ENCODE results near the gene RPF1. TPM values are rescaled to one million over a fixed set of nuclear protein-coding genes. Genes with fewer than 3 reads are reported as not detected.

The RPF1 gene
- total and polyA plus RNA-seq, 10 of the 15 experiments (the other 5 are each of a cell fraction or from before 2014, with no cell fraction given), result 37.0 to 97.5 (median 56.2) TPM

GRCh38 chr1:84541679-84542078 lies 62.6 kb downstream of the RPF1 start (continued):
- TF ChIP-seq YBX1 (IDR thresholded peaks at IDR 0.05) (no peak), NFYB (IDR thresholded peaks at IDR 0.05; ENCODE audit: insufficient read depth, low read depth, low read length) (no peak)
- TF ChIP-seq, protein P1, sequence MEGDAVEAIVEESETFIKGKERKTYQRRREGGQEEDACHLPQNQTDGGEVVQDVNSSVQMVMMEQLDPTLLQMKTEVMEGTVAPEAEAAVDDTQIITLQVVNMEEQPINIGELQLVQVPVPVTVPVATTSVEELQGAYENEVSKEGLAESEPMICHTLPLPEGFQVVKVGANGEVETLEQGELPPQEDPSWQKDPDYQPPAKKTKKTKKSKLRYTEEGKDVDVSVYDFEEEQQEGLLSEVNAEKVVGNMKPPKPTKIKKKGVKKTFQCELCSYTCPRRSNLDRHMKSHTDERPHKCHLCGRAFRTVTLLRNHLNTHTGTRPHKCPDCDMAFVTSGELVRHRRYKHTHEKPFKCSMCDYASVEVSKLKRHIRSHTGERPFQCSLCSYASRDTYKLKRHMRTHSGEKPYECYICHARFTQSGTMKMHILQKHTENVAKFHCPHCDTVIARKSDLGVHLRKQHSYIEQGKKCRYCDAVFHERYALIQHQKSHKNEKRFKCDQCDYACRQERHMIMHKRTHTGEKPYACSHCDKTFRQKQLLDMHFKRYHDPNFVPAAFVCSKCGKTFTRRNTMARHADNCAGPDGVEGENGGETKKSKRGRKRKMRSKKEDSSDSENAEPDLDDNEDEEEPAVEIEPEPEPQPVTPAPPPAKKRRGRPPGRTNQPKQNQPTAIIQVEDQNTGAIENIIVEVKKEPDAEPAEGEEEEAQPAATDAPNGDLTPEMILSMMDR (IDR thresholded peaks at IDR 0.05 in 2 of 3, conservative IDR thresholded peaks at IDR 0.05 in 1 of 3; ENCODE audit: control insufficient read depth in 2 of 3, extremely low read depth in 1 of 3, insufficient read depth in 1 of 3, low read depth in 3 of 3, low read length in 3 of 3), result peak; percentile 28 to 43 (median 34); a peak in 4 of 6 replicates

Other genes with a start within 250 kb of the RPF1 start
- gene SAMD13, start 177.6 kb upstream of the RPF1 start, total RNA-seq (2014; rRNA removed), result 1.2 and 2.2 TPM in 2 replicates
- 1.0 and 1.2 TPM in 2 replicates for gene SAMD13, start 177.6 kb upstream of the RPF1 start, total RNA-seq (2014; rRNA removed; fragmentation: Illumina TruSeq; extraction: Trizol)
- 0.85 and 0.98 TPM in 2 replicates for gene SAMD13, start 177.6 kb upstream of the RPF1 start, total RNA-seq (2021)
- 0.06 TPM in 1 of 2 replicates, not detected in the other for gene SAMD13, start 177.6 kb upstream of the RPF1 start, polyA plus RNA-seq (2011; rRNA removed)
- gene SAMD13, start 177.6 kb upstream of the RPF1 start, polyA plus RNA-seq (2014; fragmentation: Illumina TruSeq; extraction: Trizol), result 1.3 and 1.4 TPM in 2 replicates
- gene SAMD13, start 177.6 kb upstream of the RPF1 start, polyA plus RNA-seq (2014; fragmentation: Nextera tagmentation; extraction: Ambion mirVana), result 1 to 10 TPM; 1.1 to 1.9 TPM
- gene SAMD13, start 177.6 kb upstream of the RPF1 start, polyA plus RNA-seq (2014; rRNA removed), result 1.1 and 1.3 TPM in 2 replicates
- gene SAMD13, start 177.6 kb upstream of the RPF1 start, polyA plus RNA-seq (2016; fragmentation: Nextera tagmentation; extraction: Ambion mirVana), result 1 to 10 TPM in 1 of 2 experiments, under 1 TPM in 1; 0.81 to 1.1 TPM
- gene DNASE2B, start 80.8 kb upstream of the RPF1 start, total RNA-seq (2014; rRNA removed), result not detected in 2 replicates
- not detected in 2 replicates for gene DNASE2B, start 80.8 kb upstream of the RPF1 start, total RNA-seq (2014; rRNA removed; fragmentation: Illumina TruSeq; extraction: Trizol)
- gene DNASE2B, start 80.8 kb upstream of the RPF1 start, total RNA-seq (2021), result not detected in 2 replicates
- gene DNASE2B, start 80.8 kb upstream of the RPF1 start, polyA plus RNA-seq (2011; rRNA removed), result not detected in 2 replicates
- gene DNASE2B, start 80.8 kb upstream of the RPF1 start, polyA plus RNA-seq (2014; fragmentation: Illumina TruSeq; extraction: Trizol), result not detected in 2 replicates
- not detected for gene DNASE2B, start 80.8 kb upstream of the RPF1 start, polyA plus RNA-seq (2014; fragmentation: Nextera tagmentation; extraction: Ambion mirVana)
- gene DNASE2B, start 80.8 kb upstream of the RPF1 start, polyA plus RNA-seq (2014; rRNA removed), result not detected in 2 replicates
- gene DNASE2B, start 80.8 kb upstream of the RPF1 start, polyA plus RNA-seq (2016; fragmentation: Nextera tagmentation; extraction: Ambion mirVana), result not detected
- gene SPATA1, start 27.1 kb downstream of the RPF1 start, total RNA-seq (2014; rRNA removed), result 1.9 and 2.8 TPM in 2 replicates
- 2.1 TPM in 2 replicates for gene SPATA1, start 27.1 kb downstream of the RPF1 start, total RNA-seq (2014; rRNA removed; fragmentation: Illumina TruSeq; extraction: Trizol)
- gene SPATA1, start 27.1 kb downstream of the RPF1 start, total RNA-seq (2021), result 2.2 and 2.4 TPM in 2 replicates
- gene SPATA1, start 27.1 kb downstream of the RPF1 start, polyA plus RNA-seq (2011; rRNA removed), result 2.2 and 2.6 TPM in 2 replicates
- 0.96 and 1.9 TPM in 2 replicates for gene SPATA1, start 27.1 kb downstream of the RPF1 start, polyA plus RNA-seq (2014; fragmentation: Illumina TruSeq; extraction: Trizol)
- gene SPATA1, start 27.1 kb downstream of the RPF1 start, polyA plus RNA-seq (2014; fragmentation: Nextera tagmentation; extraction: Ambion mirVana), result 1 to 10 TPM in 1 of 2 experiments, under 1 TPM in 1; 0.74 to 1.5 TPM
- gene SPATA1, start 27.1 kb downstream of the RPF1 start, polyA plus RNA-seq (2014; rRNA removed), result 1.8 and 2.7 TPM in 2 replicates
- gene SPATA1, start 27.1 kb downstream of the RPF1 start, polyA plus RNA-seq (2016; fragmentation: Nextera tagmentation; extraction: Ambion mirVana), result 1 to 10 TPM; 1.4 to 2.4 TPM
- 54.7 and 69.8 TPM in 2 replicates for gene GNG5, start 27.3 kb downstream of the RPF1 start, total RNA-seq (2014; rRNA removed)
- gene GNG5, start 27.3 kb downstream of the RPF1 start, total RNA-seq (2014; rRNA removed; fragmentation: Illumina TruSeq; extraction: Trizol), result 110 and 122 TPM in 2 replicates
- gene GNG5, start 27.3 kb downstream of the RPF1 start, total RNA-seq (2021), result 144 and 149 TPM in 2 replicates
- 115 and 143 TPM in 2 replicates for gene GNG5, start 27.3 kb downstream of the RPF1 start, polyA plus RNA-seq (2011; rRNA removed)
- 194 and 226 TPM in 2 replicates for gene GNG5, start 27.3 kb downstream of the RPF1 start, polyA plus RNA-seq (2014; fragmentation: Illumina TruSeq; extraction: Trizol)
- gene GNG5, start 27.3 kb downstream of the RPF1 start, polyA plus RNA-seq (2014; fragmentation: Nextera tagmentation; extraction: Ambion mirVana), result 100 to 1,000 TPM; 296 to 323 TPM
- 180 and 219 TPM in 2 replicates for gene GNG5, start 27.3 kb downstream of the RPF1 start, polyA plus RNA-seq (2014; rRNA removed)
- gene GNG5, start 27.3 kb downstream of the RPF1 start, polyA plus RNA-seq (2016; fragmentation: Nextera tagmentation; extraction: Ambion mirVana), result 100 to 1,000 TPM; 609 to 613 TPM
- 9.0 and 10.7 TPM in 2 replicates for gene CTBS, start 95.2 kb downstream of the RPF1 start, total RNA-seq (2014; rRNA removed)
- gene CTBS, start 95.2 kb downstream of the RPF1 start, total RNA-seq (2014; rRNA removed; fragmentation: Illumina TruSeq; extraction: Trizol), result 8.5 and 9.7 TPM in 2 replicates
- gene CTBS, start 95.2 kb downstream of the RPF1 start, total RNA-seq (2021), result 12.9 and 14.7 TPM in 2 replicates
- 17.6 and 23.7 TPM in 2 replicates for gene CTBS, start 95.2 kb downstream of the RPF1 start, polyA plus RNA-seq (2011; rRNA removed)
- gene CTBS, start 95.2 kb downstream of the RPF1 start, polyA plus RNA-seq (2014; fragmentation: Illumina TruSeq; extraction: Trizol), result 13.1 and 20.4 TPM in 2 replicates
- 1 to 10 TPM; 4.3 to 9.7 TPM for gene CTBS, start 95.2 kb downstream of the RPF1 start, polyA plus RNA-seq (2014; fragmentation: Nextera tagmentation; extraction: Ambion mirVana)
- gene CTBS, start 95.2 kb downstream of the RPF1 start, polyA plus RNA-seq (2014; rRNA removed), result 8.5 and 11.7 TPM in 2 replicates
- gene CTBS, start 95.2 kb downstream of the RPF1 start, polyA plus RNA-seq (2016; fragmentation: Nextera tagmentation; extraction: Ambion mirVana), result 10 to 100 TPM; 20.2 to 21.2 TPM
- gene SSX2IP, start 211.2 kb downstream of the RPF1 start, total RNA-seq (2014; rRNA removed), result 7.6 and 8.5 TPM in 2 replicates
- gene SSX2IP, start 211.2 kb downstream of the RPF1 start, total RNA-seq (2014; rRNA removed; fragmentation: Illumina TruSeq; extraction: Trizol), result 14.0 and 14.6 TPM in 2 replicates
- gene SSX2IP, start 211.2 kb downstream of the RPF1 start, total RNA-seq (2021), result 11.8 and 13.8 TPM in 2 replicates
- 8.4 and 13.6 TPM in 2 replicates for gene SSX2IP, start 211.2 kb downstream of the RPF1 start, polyA plus RNA-seq (2011; rRNA removed)
- gene SSX2IP, start 211.2 kb downstream of the RPF1 start, polyA plus RNA-seq (2014; fragmentation: Illumina TruSeq; extraction: Trizol), result 12.3 and 14.5 TPM in 2 replicates
- 1 to 10 TPM; 3.3 to 3.9 TPM for gene SSX2IP, start 211.2 kb downstream of the RPF1 start, polyA plus RNA-seq (2014; fragmentation: Nextera tagmentation; extraction: Ambion mirVana)
- 5.9 and 7.9 TPM in 2 replicates for gene SSX2IP, start 211.2 kb downstream of the RPF1 start, polyA plus RNA-seq (2014; rRNA removed)
- 10 to 100 TPM; 12.8 TPM for gene SSX2IP, start 211.2 kb downstream of the RPF1 start, polyA plus RNA-seq (2016; fragmentation: Nextera tagmentation; extraction: Ambion mirVana)

All from GM12878 (cell line).